Astrocyte (in vitro differentiated cells and primary cell): ENCODE data around the gene PCSK4. TPM values are rescaled to one million over a fixed set of nuclear protein-coding genes. Genes with fewer than 3 reads are reported as not detected.
"Not testable (repeated sequence)": the region's sequence is repeated elsewhere in the genome, so short reads cannot be mapped to it uniquely, and the experiment has no call there.

Experiments used
- DNase-seq: peaks from one replicate; pipeline ENCODE4 v3.0.0-alpha.2; 2010; ENCODE audit warnings: low read depth
- FAIRE-seq: peaks from 2 replicates; lab custom pipeline; 2011; peaks lifted over from hg19 to GRCh38; lab: Jason Lieb, UNC
- H2AFZ ChIP-seq: 2 replicates; pipeline ENCODE4 v1.6.0; 2012; ENCODE audit warnings: low read depth, low read length, inconsistent platforms
- H3K27ac ChIP-seq: 2 replicates; pipeline ENCODE4 v1.5.1; 2011; ENCODE audit warnings: low read depth, low read length, inconsistent platforms
- H3K27me3 ChIP-seq: 2 replicates; pipeline ENCODE4 v1.6.0; 2011; ENCODE audit warnings: low read length, inconsistent platforms; ENCODE audit not compliant: insufficient read depth
- H3K36me3 ChIP-seq: 2 replicates; pipeline ENCODE4 v1.5.1; 2011; ENCODE audit warnings: low read length, inconsistent platforms; ENCODE audit not compliant: insufficient read depth
- H3K4me1 ChIP-seq: 2 replicates; pipeline ENCODE4 v1.5.1; 2011; ENCODE audit warnings: low read length, inconsistent platforms; ENCODE audit not compliant: insufficient read depth
- H3K4me2 ChIP-seq: 2 replicates; pipeline ENCODE4 v1.6.0; 2012; ENCODE audit warnings: low read length, inconsistent platforms
- H3K4me3 ChIP-seq: 2 replicates; pipeline ENCODE4 v1.5.1; 2011; ENCODE audit warnings: low read depth, mild to moderate bottlenecking, low read length, inconsistent platforms; ENCODE audit not compliant: insufficient read depth
- H3K79me2 ChIP-seq: 2 replicates; pipeline ENCODE4 v1.6.0; 2012; ENCODE audit warnings: mild to moderate bottlenecking, low read length, inconsistent platforms; ENCODE audit not compliant: insufficient read depth
- H3K9ac ChIP-seq: 2 replicates; pipeline ENCODE4 v1.6.0; 2012; ENCODE audit warnings: mild to moderate bottlenecking, low read length, inconsistent platforms
- H3K9me3 ChIP-seq: 2 replicates; pipeline ENCODE4 v1.5.1; 2012; ENCODE audit warnings: low read depth, mild to moderate bottlenecking, low read length, inconsistent platforms; ENCODE audit not compliant: insufficient read depth
- H4K20me1 ChIP-seq: 2 replicates; pipeline ENCODE4 v1.6.0; 2012; ENCODE audit warnings: low read length, inconsistent platforms; ENCODE audit not compliant: insufficient read depth
- H3K27ac Mint-ChIP-seq: one replicate; pipeline ENCODE4 v1.8.0; 2021; ENCODE audit warnings: mild to moderate bottlenecking, mixed read lengths; ENCODE audit not compliant: unreplicated experiment
- H3K27me3 Mint-ChIP-seq: one replicate; pipeline ENCODE4 v1.8.0; 2021; ENCODE audit warnings: low read depth, mixed read lengths; ENCODE audit not compliant: unreplicated experiment
- H3K36me3 Mint-ChIP-seq: one replicate; pipeline ENCODE4 v1.8.0; 2021; ENCODE audit warnings: low read depth, mixed read lengths; ENCODE audit not compliant: unreplicated experiment
- H3K4me1 Mint-ChIP-seq: one replicate; pipeline ENCODE4 v1.8.0; 2021; ENCODE audit warnings: low read depth, mixed read lengths; ENCODE audit not compliant: unreplicated experiment
- H3K4me3 Mint-ChIP-seq: one replicate; pipeline ENCODE4 v1.8.0; 2021; ENCODE audit warnings: mild to moderate bottlenecking, moderate library complexity, mixed read lengths; ENCODE audit not compliant: unreplicated experiment
- H3K9me3 Mint-ChIP-seq: one replicate; pipeline ENCODE4 v1.8.0; 2021; ENCODE audit warnings: mild to moderate bottlenecking, mixed read lengths; ENCODE audit not compliant: unreplicated experiment
- CTCF ChIP-seq: IDR thresholded peaks from 2 replicates; pipeline ENCODE4 v1.5.1; 2011; ENCODE audit warnings: low read depth, mild to moderate bottlenecking, inconsistent platforms, low read length, moderate library complexity; ENCODE audit not compliant: insufficient read depth
- EZH2 ChIP-seq: IDR thresholded peaks from 2 replicates; pipeline ENCODE4 v1.6.1; 2012; ENCODE audit warnings: mild to moderate bottlenecking, low read length, inconsistent platforms; ENCODE audit not compliant: insufficient read depth
- total RNA-seq: library from RNA; stranded (reverse); gene quantifications from 2 replicates; pipeline ENCODE4 v1.2.1, GENCODE V29; 2021

The PCSK4 gene
- total RNA-seq, 1 donor from 2014 or later: 2.7 TPM

DNA sequence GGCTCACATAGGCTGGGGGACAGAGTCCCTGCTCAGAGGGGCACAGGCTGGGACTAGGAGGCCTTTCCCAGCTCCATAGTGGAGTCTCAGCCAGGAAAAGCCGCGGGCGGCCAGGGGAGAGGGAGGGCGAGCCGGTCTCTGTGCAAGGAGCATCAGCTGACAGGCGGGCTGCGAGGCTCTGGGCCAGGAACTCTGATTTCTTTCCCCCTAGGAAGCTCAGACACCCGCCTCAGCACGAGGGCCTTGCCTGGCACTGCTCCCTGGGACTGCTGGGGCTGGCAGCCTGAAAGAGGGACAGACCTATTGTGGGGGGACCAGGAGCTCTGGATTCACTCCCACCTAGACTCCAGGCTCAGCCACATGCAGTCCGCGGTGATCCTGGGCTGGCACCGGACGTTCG lies 31.5 kb upstream of the PCSK4 start:
- H3K27ac ChIP-seq: no peak overlapping the region
- no peaks in the 10 kb centered on the region for H3K4me1 Mint-ChIP-seq
- H3K27me3 Mint-ChIP-seq: peaks cover 46% of the 10 kb centered on the region
- H3K27ac Mint-ChIP-seq: no peak overlapping the region
- no peaks in the 10 kb centered on the region for H3K36me3 Mint-ChIP-seq
- peaks cover 3% of the 10 kb centered on the region for H3K9me3 ChIP-seq
- H3K4me1 ChIP-seq: no peaks in the 10 kb centered on the region
- no peak overlapping the region for H3K4me3 ChIP-seq
- H4K20me1 ChIP-seq: peaks cover 7% of the 10 kb centered on the region
- H3K79me2 ChIP-seq: no peaks in the 10 kb centered on the region
- TF ChIP-seq CTCF (no peak), EZH2 (no peak)
- H3K9ac ChIP-seq: no peak overlapping the region
- DNase-seq (no peak), FAIRE-seq (no peak)
- no peak overlapping the region for H3K4me2 ChIP-seq
- no peaks in the 10 kb centered on the region for H3K36me3 ChIP-seq
- H3K4me3 Mint-ChIP-seq: no peak overlapping the region
- H2AFZ ChIP-seq: no peak overlapping the region
- H3K9me3 Mint-ChIP-seq: peaks cover 4% of the 10 kb centered on the region
- H3K27me3 ChIP-seq: peaks cover 27% of the 10 kb centered on the region

GRCh38 chr19:1520203-1520780 lies 30.1 kb upstream of the PCSK4 start:
- H3K27ac Mint-ChIP-seq: no peak overlapping the region
- peaks cover 46% of the 10 kb centered on the region for H3K27me3 Mint-ChIP-seq
- no peak overlapping the region for H3K9ac ChIP-seq

GRCh38 chr19:1519802-1520201 lies 29.7 kb upstream of the PCSK4 start:
- not testable (repeated sequence) for H3K4me3 Mint-ChIP-seq, H3K9me3 Mint-ChIP-seq, H3K9me3 ChIP-seq, H3K79me2 ChIP-seq, H3K4me1 Mint-ChIP-seq, H2AFZ ChIP-seq, H3K36me3 ChIP-seq, H3K9ac ChIP-seq, H3K36me3 Mint-ChIP-seq, H3K4me1 ChIP-seq, FAIRE-seq, H4K20me1 ChIP-seq, H3K4me2 ChIP-seq, H3K27ac Mint-ChIP-seq, H3K4me3 ChIP-seq, H3K27ac ChIP-seq, DNase-seq
- H3K27me3 ChIP-seq: peaks cover 19% of the 10 kb centered on the region
- peaks cover 45% of the 10 kb centered on the region for H3K27me3 Mint-ChIP-seq

More at GRCh38 chr19:1520203-1520780, 30.1 kb upstream of the PCSK4 start:
- H2AFZ ChIP-seq: no peak overlapping the region
- H3K9me3 ChIP-seq: peaks cover 7% of the 10 kb centered on the region
- no peak for FAIRE-seq
- no peak for DNase-seq
- no peaks in the 10 kb centered on the region for H3K4me1 ChIP-seq
- peaks cover 24% of the 10 kb centered on the region for H3K27me3 ChIP-seq
- H3K4me3 Mint-ChIP-seq: no peak overlapping the region
- H3K4me1 Mint-ChIP-seq: no peaks in the 10 kb centered on the region
- peaks cover 7% of the 10 kb centered on the region for H4K20me1 ChIP-seq
- H3K36me3 Mint-ChIP-seq: no peaks in the 10 kb centered on the region
- no peak overlapping the region for H3K4me3 ChIP-seq
- H3K36me3 ChIP-seq: no peaks in the 10 kb centered on the region
- TF ChIP-seq EZH2 (no peak), CTCF (no peak)
- peaks cover 4% of the 10 kb centered on the region for H3K9me3 Mint-ChIP-seq
- H3K27ac ChIP-seq: no peak overlapping the region
- H3K79me2 ChIP-seq: no peaks in the 10 kb centered on the region
- no peak overlapping the region for H3K4me2 ChIP-seq
